MCF 10A (cell line): ENCODE data around the gene CRIM1. TPM values are rescaled to one million over a fixed set of nuclear protein-coding genes. Genes with fewer than 3 reads are reported as not detected.

Experiments
- BruUV-seq: library from RNA; stranded (reverse); fragments of 400-500 nt; replicated peaks from 2 replicates; lab custom pipeline; 2021; lab: Mats Ljungman, UMichigan
- CTCF ChIA-PET: fragments of 300-600 bp; sonication (Branson Sonifier 250); formaldehyde crosslinking; extraction: SDS; loops from one replicate; lab custom pipeline; 2021; ENCODE audit warnings: antibody characterized with exemption, inconsistent platforms; lab: Yijun Ruan, JAX
- POLR2A ChIA-PET: fragments of 300-600, 350-650 bp; sonication (Branson Sonifier 250); formaldehyde crosslinking; extraction: SDS; loops from one replicate; lab custom pipeline; 2020; ENCODE audit warnings: antibody characterized with exemption, inconsistent platforms; lab: Yijun Ruan, JAX
- DNase-seq: peaks from one replicate; pipeline ENCODE4 v3.0.0-alpha.2; 2018; ENCODE audit not compliant: unreplicated experiment
- H3K27ac Mint-ChIP-seq: one replicate; pipeline ENCODE4 v1.8.0; 2022; ENCODE audit warnings: mild to moderate bottlenecking, low read depth, mixed read lengths; ENCODE audit not compliant: unreplicated experiment
- H3K27me3 Mint-ChIP-seq: one replicate; pipeline ENCODE4 v1.8.0; 2022; ENCODE audit warnings: mixed read lengths; ENCODE audit not compliant: insufficient read depth, unreplicated experiment
- H3K36me3 Mint-ChIP-seq: one replicate; pipeline ENCODE4 v1.8.0; 2022; ENCODE audit warnings: mild to moderate bottlenecking, moderate library complexity, mixed read lengths; ENCODE audit not compliant: insufficient read depth, unreplicated experiment
- H3K4me1 Mint-ChIP-seq: one replicate; pipeline ENCODE4 v1.8.0; 2022; ENCODE audit warnings: mixed read lengths; ENCODE audit not compliant: insufficient read depth, unreplicated experiment
- H3K4me3 Mint-ChIP-seq: one replicate; pipeline ENCODE4 v1.8.0; 2022; ENCODE audit warnings: mild to moderate bottlenecking, moderate library complexity, mixed read lengths; ENCODE audit not compliant: unreplicated experiment
- H3K9me3 Mint-ChIP-seq: one replicate; pipeline ENCODE4 v1.8.0; 2022; ENCODE audit warnings: mixed read lengths; ENCODE audit not compliant: unreplicated experiment
- CTCF ChIP-seq: fragments of 200-600 bp; IDR thresholded peaks from one replicate; pipeline ENCODE4 v1.8.0; 2022; ENCODE audit warnings: antibody characterized with exemption, mild to moderate bottlenecking; ENCODE audit not compliant: unreplicated experiment
- intact Hi-C: fragments of 100-400 bp; cut with micrococcal nuclease; formaldehyde crosslinking; loops from 2 replicates; pipeline ENCODE4 v1.14.1; 2022
- total RNA-seq: library from RNA; stranded (reverse); gene quantifications from 2 replicates; pipeline ENCODE4 v1.2.3, GENCODE V29; 2022

Gene CRIM1
- total RNA-seq, 1 experiment from 2014 or later = 185 TPM

DNA sequence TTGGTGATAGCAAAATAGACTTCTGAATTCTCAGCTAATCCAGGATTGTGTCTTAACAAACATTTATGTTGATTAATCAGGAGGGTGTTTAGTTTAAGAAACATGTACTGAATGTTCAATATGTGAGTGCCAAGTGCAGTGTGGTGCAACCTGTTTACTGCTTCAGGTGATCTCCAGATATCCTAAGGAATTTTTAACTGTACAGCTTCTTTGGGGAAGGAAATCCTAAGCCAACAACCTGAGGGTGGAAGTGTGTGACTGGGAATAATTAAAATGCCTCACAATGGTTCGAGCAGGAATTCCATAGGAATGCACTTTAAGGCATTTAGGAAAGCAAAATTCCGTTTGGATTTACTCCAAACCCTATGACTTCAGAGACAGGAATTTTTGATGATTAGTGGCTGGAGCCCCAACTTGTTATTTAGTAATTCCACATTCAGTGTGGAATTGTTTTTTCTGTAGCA lies 16.4 kb downstream of the CRIM1 start:
- H3K4me3 Mint-ChIP-seq = peak overlapping the region; percentile 71
- H3K36me3 Mint-ChIP-seq = peaks cover 22% of the 10 kb centered on the region
- CTCF ChIA-PET = interaction anchor here (0.5 to 9.1 kb wide), 10 partner anchors 11 to 135 kb away, joined by 3 to 146 read pairs (median 4); partner anchors contain the start of gene CRIM1
- H3K9me3 Mint-ChIP-seq = no peaks in the 10 kb centered on the region
- no peaks in the 10 kb centered on the region for H3K27me3 Mint-ChIP-seq
- peaks cover 84% of the 10 kb centered on the region for H3K4me1 Mint-ChIP-seq
- BruUV-seq = no TSS peak
- POLR2A ChIA-PET = interaction anchor here (0.7 to 14.2 kb wide), 18 partner anchors 11 to 327 kb away, joined by 3 to 742 read pairs (median 8); partner anchors contain the start of gene CRIM1
- no peak for TF ChIP-seq CTCF
- DNase-seq = peak; percentile 90
- intact Hi-C loops = loop anchor here (1.0 kb wide), 2 partner anchors 13 to 66 kb away; no protein-coding TSS in a partner anchor
- H3K27ac Mint-ChIP-seq = peak overlapping the region; percentile 87

- H3K27me3 Mint-ChIP-seq = no peaks in the 10 kb centered on the region
- peaks cover 84% of the 10 kb centered on the region for H3K4me1 Mint-ChIP-seq
- H3K9me3 Mint-ChIP-seq = no peaks in the 10 kb centered on the region
- peak overlapping the region; percentile 71 for H3K4me3 Mint-ChIP-seq
- ChIA-PET CTCF (interaction anchor here (0.6 to 9.1 kb wide), 11 partner anchors 9 to 133 kb away, joined by 3 to 146 read pairs (median 5); partner anchors contain the start of gene CRIM1), POLR2A (interaction anchor here (0.6 to 14.2 kb wide), 16 partner anchors 10 to 609 kb away, joined by 3 to 742 read pairs (median 18); partner anchors contain the start of gene CRIM1)
- peak overlapping the region; percentile 87 for H3K27ac Mint-ChIP-seq
- DNase-seq = peak; percentile 89
- intact Hi-C loops = no loop called here
- no peak for TF ChIP-seq CTCF
- H3K36me3 Mint-ChIP-seq = peaks cover 28% of the 10 kb centered on the region
- no TSS peak for BruUV-seq
Observed at GRCh38 chr2:36373149-36373926, 17.8 kb downstream of the CRIM1 start.

DNA sequence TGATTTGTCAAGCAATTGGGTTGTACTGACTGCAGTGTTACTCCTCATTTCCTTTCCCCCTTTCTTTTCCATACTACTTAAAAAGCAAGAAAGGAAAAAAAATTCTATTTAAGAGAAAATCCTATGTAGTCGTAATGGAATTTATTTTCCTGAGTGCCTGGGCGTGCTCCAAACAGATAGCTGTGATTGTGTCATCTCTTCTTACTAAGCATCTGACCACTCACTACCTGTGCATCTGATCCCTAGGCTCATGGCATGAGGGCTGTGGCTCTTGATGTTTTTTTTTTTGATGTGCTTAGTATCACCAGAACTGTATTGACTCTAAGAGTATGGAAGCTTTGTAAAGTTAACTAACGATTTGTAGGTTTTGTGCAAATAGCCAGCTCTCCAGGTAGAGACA lies 19.0 kb downstream of the CRIM1 start:
- intact Hi-C loops = no loop called here
- ChIA-PET CTCF (interaction anchor here (0.6 to 9.1 kb wide), 6 partner anchors 9 to 189 kb away, joined by 3 to 146 read pairs (median 12); partner anchors contain the start of gene CRIM1), POLR2A (interaction anchor here (0.6 to 14.2 kb wide), 10 partner anchors 9 to 188 kb away, joined by 3 to 742 read pairs (median 30); partner anchors contain the start of gene CRIM1)
- TF ChIP-seq CTCF = no peak
- Mint-ChIP-seq H3K36me3 (peaks cover 34% of the 10 kb centered on the region), H3K27me3 (no peaks in the 10 kb centered on the region), H3K4me1 (peaks cover 81% of the 10 kb centered on the region), H3K27ac (peak overlapping the region; percentile 87), H3K9me3 (no peaks in the 10 kb centered on the region), H3K4me3 (peak overlapping the region; percentile 32)
- DNase-seq = peak; percentile 55
- no TSS peak for BruUV-seq

DNA sequence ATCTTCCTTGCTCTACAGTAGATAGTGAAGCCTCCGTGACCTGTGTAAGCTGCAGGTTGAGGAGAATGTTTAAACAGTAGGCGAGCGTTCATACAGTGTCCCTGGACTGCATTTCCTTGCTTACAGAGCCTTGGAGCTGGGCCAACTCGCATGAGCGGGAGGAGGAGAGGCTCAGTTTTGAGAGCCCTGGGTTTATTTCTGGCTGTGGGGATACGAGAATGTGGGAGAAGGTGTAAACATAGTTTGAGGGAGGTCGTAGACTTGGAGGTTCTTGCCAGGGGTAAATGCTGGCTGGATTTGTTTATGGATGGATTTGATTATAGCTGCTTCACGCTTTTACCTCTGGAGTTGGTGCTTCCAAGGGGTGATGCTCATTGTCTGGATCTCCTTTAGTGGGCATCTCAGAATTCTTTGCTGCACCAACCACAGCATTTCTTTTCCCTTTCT lies 20.8 kb downstream of the CRIM1 start:
- H3K36me3 Mint-ChIP-seq = peaks cover 37% of the 10 kb centered on the region
- POLR2A ChIA-PET = interaction anchor here (0.7 to 14.2 kb wide), 17 partner anchors 9 to 222 kb away, joined by 3 to 742 read pairs (median 6); partner anchors contain the start of genes CRIM1 and FEZ2
- no TSS peak for BruUV-seq
- H3K27ac Mint-ChIP-seq = peak overlapping the region; percentile 78
- no peak for TF ChIP-seq CTCF
- peak; percentile 75 for DNase-seq
- CTCF ChIA-PET = interaction anchor here (0.6 to 5.0 kb wide), 16 partner anchors 10 to 316 kb away, joined by 3 to 19 read pairs (median 4); no protein-coding TSS in a partner anchor
- H3K9me3 Mint-ChIP-seq = no peaks in the 10 kb centered on the region
- H3K4me1 Mint-ChIP-seq = peaks cover 72% of the 10 kb centered on the region
- intact Hi-C loops = no loop called here
- no peaks in the 10 kb centered on the region for H3K27me3 Mint-ChIP-seq
- peak overlapping the region; percentile 34 for H3K4me3 Mint-ChIP-seq
